Spleen (tissue), 11 donors: ENCODE data around the gene KAT7. TPM values are rescaled to one million over a fixed set of nuclear protein-coding genes. Genes with fewer than 3 reads are reported as not detected.
A peak's percentile ranks its signal among the peaks of the same experiment; 100 is the strongest.

ENCODE experiments used
- DNase-seq: peaks from one replicate; pipeline ENCODE4 v3.0.0-alpha.2; 2020
- H3K27ac ChIP-seq, 8 donors: fragments of 200-600 bp; sonication (generic) in 7 of 8; 1 replicate in 4 of 8; 2 replicates in 4 of 8; pipeline versions ENCODE4 v1.5.0 to v1.8.0; 2016 to 2021; ENCODE audit warnings: inconsistent platforms in 4 of 8, mild to moderate bottlenecking in 4 of 8, moderate library complexity in 1 of 8
- H3K27me3 ChIP-seq, 7 donors: fragments of 200-600 bp; sonication (generic) in 6 of 7; replicated peaks in 1 of 7; 1 replicate in 4 of 7; 2 replicates in 3 of 7; pipeline versions ENCODE4 v1.5.0 to v1.8.0; 2016 to 2021; ENCODE audit warnings: inconsistent platforms in 3 of 7, mild to moderate bottlenecking in 1 of 7
- H3K36me3 ChIP-seq, 6 donors: fragments of 200-600 bp; sonication (generic) in 5 of 6; 1 replicate in 4 of 6; 2 replicates in 2 of 6; pipeline versions ENCODE4 v1.5.0 to v1.8.0; 2016 to 2021; ENCODE audit warnings: inconsistent platforms in 2 of 6
- H3K4me1 ChIP-seq, 6 donors: fragments of 200-600 bp; sonication (generic) in 5 of 6; 1 replicate in 3 of 6; 2 replicates in 3 of 6; pipeline versions ENCODE4 v1.5.0 to v1.8.0; 2016 to 2021; ENCODE audit warnings: inconsistent platforms in 3 of 6
- H3K4me3 ChIP-seq, 8 donors: fragments of 200-600 bp; sonication (generic) in 7 of 8; 1 replicate in 4 of 8; 2 replicates in 4 of 8; pipeline versions ENCODE4 v1.5.0 to v1.8.0; 2016 to 2021; ENCODE audit warnings: inconsistent platforms in 4 of 8, mild to moderate bottlenecking in 4 of 8, moderate library complexity in 2 of 8
- H3K9me3 ChIP-seq, 8 donors: fragments of 200-600 bp; sonication (generic) in 7 of 8; 1 replicate in 4 of 8; 2 replicates in 4 of 8; pipeline versions ENCODE4 v1.5.0 to v1.8.0; 2016 to 2021; ENCODE audit warnings: inconsistent platforms in 4 of 8
- CTCF ChIP-seq, 11 experiments: fragments of 200-600 bp in 7 of 11; fragments of 450-650 bp in 4 of 11; sonication (generic) in 4 of 11; IDR thresholded peaks in 8 of 11; conservative IDR thresholded peaks in 3 of 11; 1 replicate in 7 of 11; 2 replicates in 4 of 11; pipeline versions ENCODE4 v1.4.0 to v1.8.0; 2016 to 2021; ENCODE audit warnings: antibody characterized with exemption in 11 of 11, inconsistent platforms in 4 of 11, mild to moderate bottlenecking in 1 of 11
- POLR2A ChIP-seq, 3 donors: fragments of 450-650 bp; IDR thresholded peaks; one replicate each; pipeline ENCODE4 v1.5.1; 2017; ENCODE audit warnings: antibody characterized with exemption in 3 of 3, mild to moderate bottlenecking in 1 of 3
- POLR2AphosphoS5 ChIP-seq, 3 donors: sonication (generic); formaldehyde crosslinking; IDR thresholded peaks; one replicate each; pipeline ENCODE4 v1.5.1; 2017; ENCODE audit warnings: antibody characterized with exemption in 3 of 3
- WGBS, 5 donors: extraction: QIAGEN DNeasy Blood & Tissue Kit in 3 of 5; methylation state at CpG; one replicate each; pipeline versions ENCODE4 v1.1.5 to v1.1.7; 2013 to 2018; 5-methylcytosine and 5-hydroxymethylcytosine counted together
- intact Hi-C: fragments of 100-400 bp; cut with DNase I; formaldehyde crosslinking; loops from one replicate; pipeline ENCODE4 v1.15.0; 2023; ENCODE audit warnings: low total_unique reads
- polyA plus RNA-seq, 3 donors: library from polyadenylated mRNA; stranded (reverse); fragments of 200-250 nt; gene quantifications; one replicate each; pipeline ENCODE4 v1.2.1, GENCODE V29; 2013
- total RNA-seq, 7 donors: library from RNA; depleted of rRNA in 3 of 7; stranded (reverse); fragments of >200 nt in 3 of 7; fragmentation: NEBNext Ultra II Directional in 4 of 7; extraction: Animal tissue kit (Norgen Biotek cat#: 25700) in 4 of 7; gene quantifications; one replicate each; pipeline versions ENCODE4 v1.1.0 to v1.2.1, GENCODE V29; 2016 to 2021
- donor health status: healthy with polysubstance abuse.
- donor health status: DM: no; HTN: no; CAD: no; lungs with moderate emphysema.
- donor health status: DM: no; HTN: no; CAD: no.
- donor health status: Bipolar disorder and iron deficiency.
- donor health status: healthy.
- donor health status: DM: no; HTN: no; CAD: no.
- donor health status: DM: yes; HTN: yes; CAD: no.

KAT7 gene
- total and polyA plus RNA-seq, 10 donors = 5.9 to 81.2 (median 54.2) TPM

GRCh38 chr17:49779739-49780231 is 8.7 kb upstream of the KAT7 start:
- H3K36me3 ChIP-seq = no peaks in the 10 kb centered on the region
- intact Hi-C loops = loop anchor here (5.0 kb wide), 1 partner anchor 72 kb away; the partner anchor contains the start of gene SLC35B1
- no peak for DNase-seq
- H3K4me1 ChIP-seq = peaks cover 14 to 63% (median 37%) of the 10 kb centered on the region in 6 donors
- 4 to 19% (median 7%) methylated on average over 2 of the region's 2 CpGs for WGBS, 5 donors
- TF ChIP-seq POLR2AphosphoS5 (IDR thresholded peaks at IDR 0.05) (peak in 1 of 3 donors; percentile 27), CTCF (IDR thresholded peaks at IDR 0.05 in 8 of 11, conservative IDR thresholded peaks at IDR 0.05 in 3 of 11) (peak; percentile 49 to 76 (median 67)), POLR2A (IDR thresholded peaks at IDR 0.05) (no peak)
- no peaks in the 10 kb centered on the region for H3K27me3 ChIP-seq
- no peaks in the 10 kb centered on the region for H3K9me3 ChIP-seq
- no peak overlapping the region for H3K4me3 ChIP-seq
- peak overlapping the region in 3 of 8 donors; percentile 0 to 30 (median 22) for H3K27ac ChIP-seq

GRCh38 chr17:49783071-49783715 is 5.3 kb upstream of the KAT7 start:
- Histone ChIP-seq H3K4me3 (no peak overlapping the region), H3K9me3 (no peaks in the 10 kb centered on the region), H3K36me3 (no peaks in the 10 kb centered on the region), H3K27me3 (no peaks in the 10 kb centered on the region), H3K4me1 (peaks cover 12 to 39% (median 22%) of the 10 kb centered on the region in 6 donors), H3K27ac (no peak overlapping the region)
- WGBS, 5 donors = 63 to 75% (median 72%) methylated on average over 3 of the region's 3 CpGs
- intact Hi-C loops = loop anchor here (5.0 kb wide), 1 partner anchor 76 kb away; the partner anchor contains the start of gene SLC35B1
- no peak for DNase-seq
- no peak for TF ChIP-seq CTCF (IDR thresholded peaks at IDR 0.05 in 8 of 11, conservative IDR thresholded peaks at IDR 0.05 in 3 of 11)
- TF ChIP-seq POLR2A (IDR thresholded peaks at IDR 0.05) = no peak
- TF ChIP-seq POLR2AphosphoS5 (IDR thresholded peaks at IDR 0.05) = no peak

- intact Hi-C loops = loop anchor here (5.0 kb wide), 1 partner anchor 76 kb away; the partner anchor contains the start of gene SLC35B1
- Histone ChIP-seq H3K9me3 (no peaks in the 10 kb centered on the region), H3K4me1 (peaks cover 12 to 33% (median 19%) of the 10 kb centered on the region in 6 donors), H3K27me3 (no peaks in the 10 kb centered on the region), H3K36me3 (no peaks in the 10 kb centered on the region), H3K27ac (no peak overlapping the region), H3K4me3 (no peak overlapping the region)
- DNase-seq = no peak
- TF ChIP-seq POLR2A (IDR thresholded peaks at IDR 0.05) (no peak), CTCF (IDR thresholded peaks at IDR 0.05 in 8 of 11, conservative IDR thresholded peaks at IDR 0.05 in 3 of 11) (no peak), POLR2AphosphoS5 (IDR thresholded peaks at IDR 0.05) (no peak)
Measured at GRCh38 chr17:49783791-49784190, 4.7 kb upstream of the KAT7 start.

- Histone ChIP-seq H3K36me3 (no peaks in the 10 kb centered on the region), H3K4me3 (no peak overlapping the region), H3K4me1 (peaks cover 11 to 31% (median 18%) of the 10 kb centered on the region in 6 donors), H3K9me3 (no peaks in the 10 kb centered on the region), H3K27me3 (no peaks in the 10 kb centered on the region), H3K27ac (no peak overlapping the region)
- TF ChIP-seq POLR2A (IDR thresholded peaks at IDR 0.05) = no peak
- TF ChIP-seq CTCF (IDR thresholded peaks at IDR 0.05 in 8 of 11, conservative IDR thresholded peaks at IDR 0.05 in 3 of 11) = no peak
- TF ChIP-seq POLR2AphosphoS5 (IDR thresholded peaks at IDR 0.05) = no peak
- no peak for DNase-seq
- intact Hi-C loops = loop anchor here (5.0 kb wide), 2 partner anchors 77 to 217 kb away; partner anchors contain the start of gene SLC35B1
- 80 to 91% (median 85%) methylated on average over 1 of the region's 1 CpG for WGBS, 5 donors
Measured at GRCh38 chr17:49784636-49785035, 3.8 kb upstream of the KAT7 start.
